HepG2 (cell line): Measurements from ENCODE around the gene RB1. TPM values are rescaled to one million over a fixed set of nuclear protein-coding genes. Genes with fewer than 3 reads are reported as not detected.
A peak's percentile ranks its signal among the peaks of the same experiment; 100 is the strongest.

Experiments used
- HDAC2 ChIP-seq: sonication (generic); formaldehyde crosslinking; IDR thresholded peaks from 2 replicates; pipeline ENCODE4 v1.4.0; 2020; ENCODE audit warnings: missing genetic modification reagents
- MAFF ChIP-seq: IDR thresholded peaks from 2 replicates; pipeline ENCODE4 v1.6.1; 2011; ENCODE audit warnings: low read depth, low read length, improper control_type of control experiment
- MAFG ChIP-seq: sonication (generic); formaldehyde crosslinking; IDR thresholded peaks from 2 replicates; pipeline ENCODE4 v1.5.1; 2020; ENCODE audit warnings: mild to moderate bottlenecking, missing genetic modification reagents
- SOX6 ChIP-seq, 2 experiments: fragments of 450-650 bp in 1 of 2; sonication (generic) in 1 of 2; formaldehyde crosslinking in 1 of 2; IDR thresholded peaks; 2 replicates each; pipeline versions ENCODE4 v1.4.0 to v1.6.1; 2017 to 2020; ENCODE audit warnings: antibody characterized with exemption in 1 of 2, mild to moderate bottlenecking in 1 of 2, missing genetic modification reagents in 1 of 2
- TBL1XR1 ChIP-seq: fragments of 150-350 bp; IDR thresholded peaks from 2 replicates; pipeline ENCODE4 v1.6.1; 2014; ENCODE audit warnings: borderline replicate concordance, low read length; ENCODE audit not compliant: partially characterized antibody
- ZMAT3 ChIP-seq: sonication (generic); formaldehyde crosslinking; conservative IDR thresholded peaks from 2 replicates; pipeline ENCODE4 v1.7.0; 2021; ENCODE audit warnings: missing genetic modification reagents
- ZNF24 ChIP-seq: fragments of 450-650 bp; IDR thresholded peaks from 2 replicates; pipeline ENCODE4 v1.6.1; 2017; ENCODE audit warnings: antibody characterized with exemption, mild to moderate bottlenecking
- ZNF343 ChIP-seq: sonication (generic); formaldehyde crosslinking; IDR thresholded peaks from 2 replicates; pipeline ENCODE4 v1.4.0; 2020; ENCODE audit warnings: mild to moderate bottlenecking, missing genetic modification reagents
- ZNF382 ChIP-seq: sonication (generic); formaldehyde crosslinking; IDR thresholded peaks from 2 replicates; pipeline ENCODE4 v1.5.0; 2020; ENCODE audit warnings: missing genetic modification reagents, mild to moderate bottlenecking, borderline replicate concordance
- ZNF709 ChIP-seq: sonication (generic); formaldehyde crosslinking; IDR thresholded peaks from 2 replicates; pipeline ENCODE4 v1.5.0; 2020; ENCODE audit warnings: mild to moderate bottlenecking, missing genetic modification reagents
- polyA plus RNA-seq, 8 experiments: library from polyadenylated mRNA; depleted of rRNA in 3 of 8; stranded (reverse) in 7 of 8; unstranded in 1 of 8; fragments of >200 nt; fragmentation: Illumina TruSeq in 4 of 8; extraction: Trizol in 4 of 8; gene quantifications; 2 replicates each; pipeline versions ENCODE4 v1.2.1 to v1.2.3, GENCODE V29; 2011 to 2016; ENCODE audit warnings: low read depth in 4 of 8, missing spikeins in 1 of 8, mixed read lengths in 1 of 8; ENCODE audit not compliant: insufficient read depth in 1 of 8
- total RNA-seq, 5 experiments: library from RNA; depleted of rRNA; stranded (reverse); fragments of >200 nt; fragmentation: Illumina TruSeq; extraction: Trizol; gene quantifications; 2 replicates each; pipeline ENCODE4 v1.2.3, GENCODE V29; 2016; ENCODE audit warnings: low read depth in 1 of 5
- TF ChIP-seq, protein P1 (sequence below): sonication (generic); formaldehyde crosslinking; IDR thresholded peaks from 2 replicates; pipeline ENCODE4 v1.5.0; 2020; ENCODE audit warnings: missing genetic modification reagents
- TF ChIP-seq, protein P2 (sequence below): sonication (generic); formaldehyde crosslinking; conservative IDR thresholded peaks from 2 replicates; pipeline ENCODE4 v1.8.0; 2022; ENCODE audit warnings: low read depth, missing genetic modification reagents
- TF ChIP-seq, protein P3 (sequence below): sonication (generic); formaldehyde crosslinking; IDR thresholded peaks from 2 replicates; pipeline ENCODE4 v1.5.1; 2020; ENCODE audit warnings: mild to moderate bottlenecking, missing genetic modification reagents, moderate library complexity
- TF ChIP-seq, protein P4 (sequence below): IDR thresholded peaks from 2 replicates; pipeline ENCODE4 v1.6.1; 2016; ENCODE audit warnings: missing compliant biosample characterization, missing genetic modification reagents, borderline replicate concordance
- TF ChIP-seq, protein P5 (sequence below): IDR thresholded peaks from 2 replicates; pipeline ENCODE4 v1.6.1; 2016; ENCODE audit warnings: mild to moderate bottlenecking
- TF ChIP-seq, protein P6 (sequence below): IDR thresholded peaks from 2 replicates; pipeline ENCODE4 v1.6.1; 2016; ENCODE audit warnings: low read depth

The RB1 gene
- total and polyA plus RNA-seq, 2 of the 13 experiments (the other 11 are each of a cell fraction or from before 2014, with no cell fraction given), result 15.6 to 23.7 TPM

DNA sequence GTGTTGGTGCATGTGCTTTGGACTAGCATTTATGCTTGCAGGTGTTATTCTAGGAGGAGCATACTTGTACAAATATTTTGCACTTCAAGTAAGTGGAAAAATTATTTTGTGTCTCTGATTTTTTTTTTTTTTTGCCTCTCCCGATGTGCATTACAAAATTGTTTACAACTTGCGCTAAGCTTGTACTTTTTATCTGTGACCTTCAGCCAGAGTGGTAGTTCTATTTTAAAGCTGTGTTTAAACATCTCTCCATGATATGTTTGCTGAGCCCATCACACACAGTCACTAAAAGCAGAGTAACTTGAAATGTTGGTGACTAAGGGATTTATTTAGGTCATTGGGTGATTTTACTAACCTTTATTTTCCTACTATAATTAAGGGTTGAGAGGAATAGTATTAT lies 49.7 kb upstream of the RB1 start (continued):
- TF ChIP-seq, protein P1, sequence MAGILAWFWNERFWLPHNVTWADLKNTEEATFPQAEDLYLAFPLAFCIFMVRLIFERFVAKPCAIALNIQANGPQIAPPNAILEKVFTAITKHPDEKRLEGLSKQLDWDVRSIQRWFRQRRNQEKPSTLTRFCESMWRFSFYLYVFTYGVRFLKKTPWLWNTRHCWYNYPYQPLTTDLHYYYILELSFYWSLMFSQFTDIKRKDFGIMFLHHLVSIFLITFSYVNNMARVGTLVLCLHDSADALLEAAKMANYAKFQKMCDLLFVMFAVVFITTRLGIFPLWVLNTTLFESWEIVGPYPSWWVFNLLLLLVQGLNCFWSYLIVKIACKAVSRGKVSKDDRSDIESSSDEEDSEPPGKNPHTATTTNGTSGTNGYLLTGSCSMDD (CRISPR knock-in tag), result no peak
- TF ChIP-seq ZNF24, result no peak
- TF ChIP-seq HDAC2 (CRISPR knock-in tag), result peak; percentile 58
- TF ChIP-seq, protein P2, sequence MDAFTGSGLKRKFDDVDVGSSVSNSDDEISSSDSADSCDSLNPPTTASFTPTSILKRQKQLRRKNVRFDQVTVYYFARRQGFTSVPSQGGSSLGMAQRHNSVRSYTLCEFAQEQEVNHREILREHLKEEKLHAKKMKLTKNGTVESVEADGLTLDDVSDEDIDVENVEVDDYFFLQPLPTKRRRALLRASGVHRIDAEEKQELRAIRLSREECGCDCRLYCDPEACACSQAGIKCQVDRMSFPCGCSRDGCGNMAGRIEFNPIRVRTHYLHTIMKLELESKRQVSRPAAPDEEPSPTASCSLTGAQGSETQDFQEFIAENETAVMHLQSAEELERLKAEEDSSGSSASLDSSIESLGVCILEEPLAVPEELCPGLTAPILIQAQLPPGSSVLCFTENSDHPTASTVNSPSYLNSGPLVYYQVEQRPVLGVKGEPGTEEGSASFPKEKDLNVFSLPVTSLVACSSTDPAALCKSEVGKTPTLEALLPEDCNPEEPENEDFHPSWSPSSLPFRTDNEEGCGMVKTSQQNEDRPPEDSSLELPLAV (CRISPR knock-in tag), result no peak
- TF ChIP-seq TBL1XR1, result no peak
- TF ChIP-seq, protein P3, sequence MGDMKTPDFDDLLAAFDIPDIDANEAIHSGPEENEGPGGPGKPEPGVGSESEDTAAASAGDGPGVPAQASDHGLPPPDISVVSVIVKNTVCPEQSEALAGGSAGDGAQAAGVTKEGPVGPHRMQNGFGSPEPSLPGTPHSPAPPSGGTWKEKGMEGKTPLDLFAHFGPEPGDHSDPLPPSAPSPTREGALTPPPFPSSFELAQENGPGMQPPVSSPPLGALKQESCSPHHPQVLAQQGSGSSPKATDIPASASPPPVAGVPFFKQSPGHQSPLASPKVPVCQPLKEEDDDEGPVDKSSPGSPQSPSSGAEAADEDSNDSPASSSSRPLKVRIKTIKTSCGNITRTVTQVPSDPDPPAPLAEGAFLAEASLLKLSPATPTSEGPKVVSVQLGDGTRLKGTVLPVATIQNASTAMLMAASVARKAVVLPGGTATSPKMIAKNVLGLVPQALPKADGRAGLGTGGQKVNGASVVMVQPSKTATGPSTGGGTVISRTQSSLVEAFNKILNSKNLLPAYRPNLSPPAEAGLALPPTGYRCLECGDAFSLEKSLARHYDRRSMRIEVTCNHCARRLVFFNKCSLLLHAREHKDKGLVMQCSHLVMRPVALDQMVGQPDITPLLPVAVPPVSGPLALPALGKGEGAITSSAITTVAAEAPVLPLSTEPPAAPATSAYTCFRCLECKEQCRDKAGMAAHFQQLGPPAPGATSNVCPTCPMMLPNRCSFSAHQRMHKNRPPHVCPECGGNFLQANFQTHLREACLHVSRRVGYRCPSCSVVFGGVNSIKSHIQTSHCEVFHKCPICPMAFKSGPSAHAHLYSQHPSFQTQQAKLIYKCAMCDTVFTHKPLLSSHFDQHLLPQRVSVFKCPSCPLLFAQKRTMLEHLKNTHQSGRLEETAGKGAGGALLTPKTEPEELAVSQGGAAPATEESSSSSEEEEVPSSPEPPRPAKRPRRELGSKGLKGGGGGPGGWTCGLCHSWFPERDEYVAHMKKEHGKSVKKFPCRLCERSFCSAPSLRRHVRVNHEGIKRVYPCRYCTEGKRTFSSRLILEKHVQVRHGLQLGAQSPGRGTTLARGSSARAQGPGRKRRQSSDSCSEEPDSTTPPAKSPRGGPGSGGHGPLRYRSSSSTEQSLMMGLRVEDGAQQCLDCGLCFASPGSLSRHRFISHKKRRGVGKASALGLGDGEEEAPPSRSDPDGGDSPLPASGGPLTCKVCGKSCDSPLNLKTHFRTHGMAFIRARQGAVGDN (CRISPR knock-in tag), result no peak
- TF ChIP-seq, protein P4, sequence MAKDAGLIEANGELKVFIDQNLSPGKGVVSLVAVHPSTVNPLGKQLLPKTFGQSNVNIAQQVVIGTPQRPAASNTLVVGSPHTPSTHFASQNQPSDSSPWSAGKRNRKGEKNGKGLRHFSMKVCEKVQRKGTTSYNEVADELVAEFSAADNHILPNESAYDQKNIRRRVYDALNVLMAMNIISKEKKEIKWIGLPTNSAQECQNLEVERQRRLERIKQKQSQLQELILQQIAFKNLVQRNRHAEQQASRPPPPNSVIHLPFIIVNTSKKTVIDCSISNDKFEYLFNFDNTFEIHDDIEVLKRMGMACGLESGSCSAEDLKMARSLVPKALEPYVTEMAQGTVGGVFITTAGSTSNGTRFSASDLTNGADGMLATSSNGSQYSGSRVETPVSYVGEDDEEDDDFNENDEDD (CRISPR knock-in tag), result no peak
- TF ChIP-seq MAFG (CRISPR knock-in tag), result no peak
- TF ChIP-seq MAFF, result 0 out of 2 replicates have a peak, but pooled peaks have one; percentile 32
- TF ChIP-seq, protein P5, sequence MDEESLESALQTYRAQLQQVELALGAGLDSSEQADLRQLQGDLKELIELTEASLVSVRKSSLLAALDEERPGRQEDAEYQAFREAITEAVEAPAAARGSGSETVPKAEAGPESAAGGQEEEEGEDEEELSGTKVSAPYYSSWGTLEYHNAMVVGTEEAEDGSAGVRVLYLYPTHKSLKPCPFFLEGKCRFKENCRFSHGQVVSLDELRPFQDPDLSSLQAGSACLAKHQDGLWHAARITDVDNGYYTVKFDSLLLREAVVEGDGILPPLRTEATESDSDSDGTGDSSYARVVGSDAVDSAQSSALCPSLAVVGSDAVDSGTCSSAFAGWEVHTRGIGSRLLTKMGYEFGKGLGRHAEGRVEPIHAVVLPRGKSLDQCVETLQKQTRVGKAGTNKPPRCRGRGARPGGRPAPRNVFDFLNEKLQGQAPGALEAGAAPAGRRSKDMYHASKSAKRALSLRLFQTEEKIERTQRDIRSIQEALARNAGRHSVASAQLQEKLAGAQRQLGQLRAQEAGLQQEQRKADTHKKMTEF (CRISPR knock-in tag), result 0 out of 2 replicates have a peak, but pooled peaks have one; percentile 35
- no peak for TF ChIP-seq ZNF382 (CRISPR knock-in tag)
- TF ChIP-seq ZNF709 (CRISPR knock-in tag), result no peak
- no peak for TF ChIP-seq ZNF343 (CRISPR knock-in tag)
- no peak for TF ChIP-seq SOX6 (IDR thresholded peaks at IDR 0.05)
- peak; percentile 75 for TF ChIP-seq SOX6 (CRISPR knock-in tag; IDR thresholded peaks at IDR 0.05)
- no peak for TF ChIP-seq ZMAT3 (CRISPR knock-in tag)
- TF ChIP-seq, protein P6, sequence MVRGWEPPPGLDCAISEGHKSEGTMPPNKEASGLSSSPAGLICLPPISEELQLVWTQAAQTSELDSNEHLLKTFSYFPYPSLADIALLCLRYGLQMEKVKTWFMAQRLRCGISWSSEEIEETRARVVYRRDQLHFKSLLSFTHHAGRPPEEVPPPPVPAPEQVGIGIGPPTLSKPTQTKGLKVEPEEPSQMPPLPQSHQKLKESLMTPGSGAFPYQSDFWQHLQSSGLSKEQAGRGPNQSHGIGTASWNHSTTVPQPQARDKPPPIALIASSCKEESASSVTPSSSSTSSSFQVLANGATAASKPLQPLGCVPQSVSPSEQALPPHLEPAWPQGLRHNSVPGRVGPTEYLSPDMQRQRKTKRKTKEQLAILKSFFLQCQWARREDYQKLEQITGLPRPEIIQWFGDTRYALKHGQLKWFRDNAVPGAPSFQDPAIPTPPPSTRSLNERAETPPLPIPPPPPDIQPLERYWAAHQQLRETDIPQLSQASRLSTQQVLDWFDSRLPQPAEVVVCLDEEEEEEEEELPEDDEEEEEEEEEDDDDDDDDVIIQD (CRISPR knock-in tag), result peak; percentile 71; the same call in 1 of the 2 replicates
